HG03025 (cell line): ENCODE data around the gene TDRD10.
"Not testable (repeated sequence)": the region's sequence is repeated elsewhere in the genome, so short reads cannot be mapped to it uniquely, and the experiment has no call there.

ENCODE experiments used
- ATAC-seq: cut with Tn5 transposase; IDR thresholded peaks from one replicate; pipeline ENCODE4 v1.9.1; 2021; ENCODE audit warnings: mild to moderate bottlenecking, moderate library complexity; ENCODE audit not compliant: unreplicated experiment, low FRiP score

TDRD10 gene

GRCh38 chr1:154478639-154479038 is 23.4 kb upstream of the TDRD10 start:
- no peak for ATAC-seq

- ATAC-seq: no peak
These were observed 22.1 kb upstream of the TDRD10 start for GRCh38 chr1:154479764-154480421.

DNA sequence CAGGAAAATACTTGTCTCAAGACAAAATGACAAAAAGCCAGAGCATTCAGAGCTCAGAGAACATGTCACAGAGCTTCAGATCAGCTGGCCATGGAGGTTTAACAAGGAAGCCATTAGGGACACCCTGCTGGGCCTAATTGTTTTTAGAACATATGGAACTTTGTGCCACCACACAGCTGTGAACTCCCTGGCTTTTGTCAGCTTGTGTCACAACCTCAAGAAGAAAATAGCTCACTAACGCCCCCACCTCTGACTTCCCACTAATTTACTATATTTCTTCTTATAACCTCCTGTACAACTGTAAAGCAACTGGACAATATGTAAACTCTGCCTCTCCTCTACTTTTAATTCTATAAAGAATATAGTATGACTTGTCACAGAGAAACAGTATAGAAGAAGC is 21.0 kb upstream of the TDRD10 start:
- ATAC-seq: no peak

GRCh38 chr1:154483941-154484803 is 17.8 kb upstream of the TDRD10 start:
- no peak for ATAC-seq

- no peak for ATAC-seq
These were observed 16.9 kb upstream of the TDRD10 start for GRCh38 chr1:154485106-154485505.

- ATAC-seq: no peak
These were observed 16.0 kb upstream of the TDRD10 start for GRCh38 chr1:154485910-154486496.

- not testable (repeated sequence) for ATAC-seq
These were observed 15.3 kb upstream of the TDRD10 start for GRCh38 chr1:154486756-154487155.

- ATAC-seq: no peak
These were observed 13.1 kb upstream of the TDRD10 start for GRCh38 chr1:154488922-154489321.

- ATAC-seq: no peak
These were observed 12.2 kb upstream of the TDRD10 start for GRCh38 chr1:154489695-154490274.

DNA sequence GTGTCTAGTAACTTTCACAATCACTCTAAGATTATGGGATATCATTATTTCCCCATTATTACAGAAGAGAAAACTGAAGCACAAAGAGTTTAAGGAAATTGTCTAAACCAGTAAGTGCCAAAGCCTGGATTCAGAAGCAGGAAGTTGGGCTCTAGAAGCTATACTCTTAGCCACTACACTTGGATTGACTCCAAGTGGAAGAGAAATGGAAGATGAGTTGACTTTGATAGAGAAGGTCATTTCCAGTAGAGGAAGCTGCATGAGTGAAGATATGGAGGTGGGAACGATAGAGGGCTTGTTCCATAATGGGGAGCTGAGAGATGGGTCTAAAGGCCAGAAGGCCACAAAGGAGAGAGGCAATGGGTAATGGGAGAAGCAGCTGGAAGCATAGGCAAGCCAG is 11.7 kb upstream of the TDRD10 start:
- no peak for ATAC-seq

GRCh38 chr1:154492115-154492514 is 9.9 kb upstream of the TDRD10 start:
- ATAC-seq: no peak

GRCh38 chr1:154493276-154493675 is 8.7 kb upstream of the TDRD10 start:
- ATAC-seq: no peak

DNA sequence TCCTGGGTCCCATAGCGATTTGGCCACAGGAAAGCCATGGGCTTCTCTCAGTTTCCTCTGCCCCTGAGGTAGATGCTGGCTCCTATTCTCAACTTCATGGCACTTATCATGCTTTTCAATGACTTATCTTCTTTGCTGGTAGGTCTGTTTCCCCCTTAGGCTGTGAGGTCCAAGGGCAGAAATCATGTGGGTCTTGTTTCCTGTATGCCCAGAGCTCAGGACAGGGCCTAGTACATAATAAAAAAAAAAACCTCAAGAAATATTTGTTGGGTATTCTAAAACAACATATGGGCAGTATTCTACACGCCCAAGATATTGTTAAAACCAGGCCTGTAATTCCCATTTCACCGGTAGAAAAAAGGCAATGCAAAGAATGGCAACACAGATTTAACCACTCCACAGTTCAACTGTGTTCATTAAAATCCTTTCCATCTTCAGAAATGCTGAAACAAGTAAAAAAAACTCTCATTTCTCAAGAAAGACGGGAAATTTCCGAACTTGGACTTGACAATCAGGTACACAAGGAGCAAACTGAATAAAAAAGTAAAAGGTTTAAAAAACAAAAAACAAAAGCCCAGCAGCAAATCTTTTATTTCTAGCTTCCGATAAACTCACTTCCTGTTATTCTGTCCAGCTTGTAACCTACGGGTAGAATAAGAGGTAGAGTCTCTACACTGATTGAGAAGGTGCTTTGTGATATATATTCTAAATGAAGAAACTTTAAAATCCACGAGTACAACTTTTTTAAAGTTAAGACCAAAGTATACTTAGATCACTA is 6.3 kb upstream of the TDRD10 start:
- ATAC-seq: no peak

DNA sequence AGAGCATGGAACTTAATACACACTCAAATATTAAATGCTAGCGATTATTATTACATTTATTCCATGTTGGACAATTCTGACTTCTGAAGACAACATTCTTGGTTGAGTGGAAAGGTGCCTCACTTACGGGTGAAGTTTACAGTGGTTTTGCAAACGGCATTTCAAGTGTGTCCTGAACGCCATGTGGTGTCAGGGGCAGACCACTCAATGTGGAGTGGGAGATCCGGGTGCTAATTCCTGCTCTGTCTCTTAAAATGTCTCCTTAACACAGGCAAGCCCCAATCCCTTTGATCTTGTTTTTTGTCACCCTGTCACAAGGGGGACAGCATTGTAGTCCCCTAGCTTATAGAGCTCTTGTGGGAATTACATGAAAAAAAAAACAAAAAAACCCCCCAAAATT is 5.6 kb upstream of the TDRD10 start:
- no peak for ATAC-seq

GRCh38 chr1:154497026-154497806 is 4.8 kb upstream of the TDRD10 start:
- ATAC-seq: no peak

DNA sequence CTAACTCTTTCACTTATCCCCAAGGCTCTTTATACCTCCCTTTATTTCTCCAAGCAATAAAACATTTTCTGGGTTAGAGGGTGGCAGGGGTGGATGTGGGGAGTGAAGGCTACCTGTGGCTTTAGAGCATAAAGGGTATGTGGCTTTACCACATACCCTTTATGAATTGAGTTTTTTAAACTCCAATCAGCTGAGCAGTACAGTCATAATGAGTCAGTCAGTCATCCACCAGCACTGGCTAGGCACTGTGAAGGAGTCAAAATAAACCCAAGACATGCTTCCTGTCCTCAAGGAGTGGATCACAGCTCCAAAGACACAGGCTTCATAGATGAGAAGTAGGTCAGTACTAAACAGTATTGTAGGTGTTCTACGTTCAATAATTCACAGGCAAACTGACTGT is 2.6 kb upstream of the TDRD10 start:
- no peak for ATAC-seq

DNA sequence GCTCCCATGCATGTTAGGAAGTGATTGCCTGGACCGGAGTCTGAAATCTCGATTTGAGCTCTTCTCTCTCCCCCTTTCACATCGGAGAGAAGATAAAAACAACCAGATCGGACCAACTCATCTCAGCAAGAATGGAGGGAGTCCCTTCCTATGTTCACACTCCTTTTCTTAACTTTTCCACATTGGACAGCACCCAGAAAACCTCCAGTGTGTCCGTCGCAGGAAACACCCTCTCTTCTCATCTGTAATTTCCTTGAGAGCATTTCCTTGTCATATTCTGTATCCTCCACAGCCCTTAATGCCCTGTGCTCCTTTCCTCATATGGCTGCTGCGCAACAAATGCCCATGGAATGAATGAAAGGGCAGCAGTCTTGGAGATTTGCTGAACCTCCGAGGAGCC is 1.5 kb upstream of the TDRD10 start:
- ATAC-seq: no peak

DNA sequence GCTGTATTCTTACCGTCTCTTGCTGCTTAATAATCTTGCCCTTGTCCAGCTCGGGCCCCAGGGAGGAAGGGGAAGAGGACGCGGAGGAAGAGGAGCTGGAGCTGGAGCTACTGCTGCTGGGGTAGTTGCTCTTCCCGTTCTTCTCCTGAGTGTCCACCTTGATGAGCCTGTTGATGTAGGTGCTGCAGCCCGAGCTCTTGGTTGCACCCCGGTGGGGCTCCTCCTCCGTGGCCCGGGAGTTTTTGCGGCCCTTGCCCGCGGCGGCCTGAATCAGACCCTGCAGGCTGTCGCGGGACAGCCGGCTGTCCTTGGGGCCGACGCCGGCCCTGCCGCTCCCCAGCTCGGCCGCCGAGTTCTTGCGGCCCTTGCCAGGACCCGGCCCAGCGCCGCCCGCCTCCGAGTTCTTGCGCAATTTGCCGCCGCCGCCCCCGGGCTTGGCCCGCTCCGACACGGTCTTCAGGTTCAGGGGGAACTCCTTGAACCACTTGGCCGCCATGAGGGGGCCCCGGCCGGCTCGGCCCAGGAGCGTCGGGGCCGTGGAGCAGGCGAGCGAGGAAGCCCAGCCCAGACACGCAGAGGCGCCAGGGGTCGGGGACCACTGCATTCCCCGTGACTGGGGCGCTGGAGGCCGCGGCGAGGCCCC is 475 bp upstream of the TDRD10 start:
- no peak for ATAC-seq

DNA sequence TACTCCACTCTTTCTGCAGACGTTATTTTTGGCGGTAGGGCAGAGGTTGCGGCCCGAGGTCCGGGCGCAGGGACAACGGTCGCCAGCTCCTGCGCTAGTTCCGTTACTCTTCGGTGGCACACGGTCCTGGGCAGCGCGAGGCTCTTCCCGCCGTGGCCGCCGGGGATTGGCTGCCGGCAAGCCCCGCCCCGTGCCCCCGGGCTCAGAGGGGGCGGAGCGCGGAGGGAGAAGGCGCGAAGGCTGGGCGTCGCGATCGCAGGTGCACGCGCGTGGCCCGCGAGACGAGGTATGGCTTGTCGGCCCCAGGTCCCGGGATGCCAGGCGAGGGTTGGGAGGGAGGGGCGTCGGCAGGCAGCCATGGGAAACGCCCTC is 711 bp downstream of the TDRD10 start:
- no peak for ATAC-seq
